IMR-90 (cell line): ENCODE results near the gene MPRIP. TPM values are rescaled to one million over a fixed set of nuclear protein-coding genes. Genes with fewer than 3 reads are reported as not detected.

Experiments
- ATAC-seq: fragments of 200-7000 bp; cut with Tn5 transposase; 2 replicates; pipeline ENCODE4 v1.9.1; 2020; ENCODE audit warnings: low read depth, mild to moderate bottlenecking, moderate library complexity
- BruUV-seq: library from RNA; stranded (reverse); fragments of 400-500 nt; replicated peaks from 2 replicates; lab custom pipeline; 2021; lab: Mats Ljungman, UMichigan
- CTCF ChIA-PET: fragments of 300-600 bp; formaldehyde crosslinking; extraction: SDS; loops from one replicate; lab custom pipeline; 2021; ENCODE audit warnings: antibody characterized with exemption; lab: Yijun Ruan, JAX
- POLR2A ChIA-PET: fragments of 300-600 bp; sonication (Branson Sonifier 250); formaldehyde crosslinking; loops from one replicate; lab custom pipeline; 2022; ENCODE audit warnings: antibody characterized with exemption; ENCODE audit not compliant: unreplicated experiment; lab: Charles Lee
- DNase-seq: peaks from one replicate; pipeline ENCODE4 v3.0.0; 2013
- H2AFZ ChIP-seq: replicated peaks from 2 replicates; pipeline ENCODE3; 2013; ENCODE audit warnings: low read length, mild to moderate bottlenecking; ENCODE audit not compliant: poor library complexity
- H2AK5ac ChIP-seq: 2 replicates; pipeline ENCODE4 v1.6.1; 2013; ENCODE audit warnings: low read depth, low read length, inconsistent platforms
- H2AK9ac ChIP-seq: replicated peaks from 2 replicates; pipeline ENCODE3; 2013; ENCODE audit warnings: mild to moderate bottlenecking, low read depth, low read length, moderate library complexity; ENCODE audit not compliant: poor library complexity
- H2BK120ac ChIP-seq: 2 replicates; pipeline ENCODE4 v1.6.1; 2013; ENCODE audit warnings: low read depth, low read length, inconsistent platforms
- H2BK15ac ChIP-seq: 3 replicates; pipeline ENCODE4 v1.6.1; 2013; ENCODE audit warnings: low read depth, low read length, inconsistent platforms
- H2BK20ac ChIP-seq: 2 replicates; pipeline ENCODE4 v1.6.1; 2013; ENCODE audit warnings: low read depth, mild to moderate bottlenecking, inconsistent platforms, low read length, moderate library complexity
- H2BK5ac ChIP-seq: 2 replicates; pipeline ENCODE4 v1.6.1; 2013; ENCODE audit warnings: mild to moderate bottlenecking, low read depth, low read length, inconsistent platforms; ENCODE audit not compliant: poor library complexity, severe bottlenecking
- H3K14ac ChIP-seq: replicated peaks from 2 replicates; pipeline ENCODE4 v1.6.1; 2013; ENCODE audit warnings: low read depth, low read length, inconsistent platforms
- H3K18ac ChIP-seq: 2 replicates; pipeline ENCODE4 v1.6.1; 2013; ENCODE audit warnings: low read depth, low read length, control low read depth
- H3K23ac ChIP-seq: 2 replicates; pipeline ENCODE4 v1.6.1; 2013; ENCODE audit warnings: low read depth, low read length, inconsistent platforms
- H3K27ac ChIP-seq: 2 replicates; pipeline ENCODE4 v1.5.1; 2013; ENCODE audit warnings: mild to moderate bottlenecking, control low read depth, low read length; ENCODE audit not compliant: insufficient read depth
- H3K27me3 ChIP-seq: 2 replicates; pipeline ENCODE4 v1.6.1; 2013; ENCODE audit warnings: low read length; ENCODE audit not compliant: control insufficient read depth, insufficient read depth
- H3K36me3 ChIP-seq: 2 replicates; pipeline ENCODE4 v1.6.1; 2013; ENCODE audit warnings: low read length, mixed read lengths; ENCODE audit not compliant: control insufficient read depth, insufficient read depth
- H3K4ac ChIP-seq: 2 replicates; pipeline ENCODE4 v1.6.1; 2013; ENCODE audit warnings: low read depth, low read length, inconsistent platforms
- H3K4me1 ChIP-seq: 2 replicates; pipeline ENCODE4 v1.6.1; 2013; ENCODE audit warnings: low read length, mixed read lengths; ENCODE audit not compliant: control insufficient read depth, insufficient read depth
- H3K4me2 ChIP-seq: 2 replicates; pipeline ENCODE4 v1.6.1; 2013; ENCODE audit warnings: low read depth, mild to moderate bottlenecking, control low read depth, low read length, moderate library complexity
- H3K4me3 ChIP-seq: 2 replicates; pipeline ENCODE4 v1.5.1; 2013; ENCODE audit warnings: low read depth, mild to moderate bottlenecking, control low read depth, low read length, moderate library complexity; ENCODE audit not compliant: insufficient read depth
- H3K56ac ChIP-seq: 2 replicates; pipeline ENCODE4 v1.6.1; 2013; ENCODE audit warnings: low read length, inconsistent platforms; ENCODE audit not compliant: insufficient read depth; ENCODE audit errors: extremely low read depth
- H3K79me1 ChIP-seq, 2 experiments: 2 replicates each; pipeline ENCODE4 v1.6.1; 2013; ENCODE audit warnings: low read length in 2 of 2, inconsistent platforms in 1 of 2, low read depth in 1 of 2
- H3K9ac ChIP-seq: 2 replicates; pipeline ENCODE4 v1.6.1; 2013; ENCODE audit warnings: low read depth, low read length, control low read depth
- H3K9me1 ChIP-seq: 2 replicates; pipeline ENCODE4 v1.6.1; 2013; ENCODE audit warnings: low read length, inconsistent platforms; ENCODE audit not compliant: insufficient read depth
- H3K9me3 ChIP-seq: 2 replicates; pipeline ENCODE4 v1.6.1; 2013; ENCODE audit warnings: low read length; ENCODE audit not compliant: control insufficient read depth, insufficient read depth
- H4K20me1 ChIP-seq: 2 replicates; pipeline ENCODE4 v1.6.1; 2013; ENCODE audit warnings: low read length, inconsistent platforms; ENCODE audit not compliant: insufficient read depth
- H4K5ac ChIP-seq: 2 replicates; pipeline ENCODE4 v1.6.1; 2013; ENCODE audit warnings: mild to moderate bottlenecking, low read depth, low read length, control low read depth
- H4K8ac ChIP-seq, 2 experiments: 2 replicates each; pipeline ENCODE4 v1.6.1; 2013; ENCODE audit warnings: low read depth in 2 of 2, low read length in 2 of 2, control low read depth in 1 of 2, inconsistent platforms in 1 of 2
- H4K91ac ChIP-seq: 2 replicates; pipeline ENCODE4 v1.6.1; 2013; ENCODE audit warnings: low read depth, low read length, inconsistent platforms; ENCODE audit not compliant: insufficient read depth
- BHLHE40 ChIP-seq: fragments of 150-350 bp; IDR thresholded peaks from 2 replicates; pipeline ENCODE4 v1.6.1; 2016; ENCODE audit warnings: mild to moderate bottlenecking, low read depth, low read length
- CEBPB ChIP-seq: IDR thresholded peaks from 2 replicates; pipeline ENCODE4 v1.6.1; 2012; ENCODE audit warnings: low read depth, low read length, improper control_type of control experiment
- CHD1 ChIP-seq: IDR thresholded peaks from 2 replicates; pipeline ENCODE4 v1.6.1; 2012; ENCODE audit warnings: low read depth, low read length, improper control_type of control experiment
- CTCF ChIP-seq: conservative IDR thresholded peaks from 2 replicates; pipeline ENCODE4 v1.5.1; 2012; ENCODE audit warnings: mild to moderate bottlenecking, low read depth, low read length, improper control_type of control experiment
- ELK1 ChIP-seq: fragments of 150-350 bp; IDR thresholded peaks from 2 replicates; pipeline ENCODE4 v1.6.1; 2016; ENCODE audit warnings: low read depth, mild to moderate bottlenecking, low read length, moderate library complexity, borderline replicate concordance
- FOS ChIP-seq: fragments of 150-350 bp; IDR thresholded peaks from 2 replicates; pipeline ENCODE4 v1.6.1; 2016; ENCODE audit warnings: low read depth, low read length
- MAFK ChIP-seq: IDR thresholded peaks from 2 replicates; pipeline ENCODE4 v1.6.1; 2012; ENCODE audit warnings: low read depth, low read length, improper control_type of control experiment
- MAZ ChIP-seq: IDR thresholded peaks from 2 replicates; pipeline ENCODE4 v1.6.1; 2012; ENCODE audit warnings: low read depth, mild to moderate bottlenecking, low read length, improper control_type of control experiment, moderate library complexity, borderline replicate concordance
- MXI1 ChIP-seq: IDR thresholded peaks from 2 replicates; pipeline ENCODE4 v1.6.1; 2012; ENCODE audit warnings: low read depth, mild to moderate bottlenecking, low read length, moderate library complexity, borderline replicate concordance
- NFE2L2 ChIP-seq: fragments of 150-350 bp; IDR thresholded peaks from 2 replicates; pipeline ENCODE4 v1.6.1; 2016; ENCODE audit warnings: low read depth, mild to moderate bottlenecking, low read length
- POLR2A ChIP-seq: IDR thresholded peaks from 2 replicates; pipeline ENCODE4 v1.6.1; 2012; ENCODE audit warnings: mild to moderate bottlenecking, low read depth, low read length
- RAD21 ChIP-seq: IDR thresholded peaks from 2 replicates; pipeline ENCODE4 v1.6.1; 2012; ENCODE audit warnings: low read length, improper control_type of control experiment
- RCOR1 ChIP-seq: IDR thresholded peaks from 2 replicates; pipeline ENCODE4 v1.6.1; 2012; ENCODE audit warnings: mild to moderate bottlenecking, low read length, improper control_type of control experiment; ENCODE audit not compliant: insufficient replicate concordance
- RFX5 ChIP-seq: IDR thresholded peaks from 2 replicates; pipeline ENCODE4 v1.8.0; 2012; ENCODE audit warnings: low read depth, mild to moderate bottlenecking, low read length, moderate library complexity
- SMC3 ChIP-seq: fragments of 150-350 bp; IDR thresholded peaks from 2 replicates; pipeline ENCODE4 v1.6.1; 2016; ENCODE audit warnings: low read depth, mild to moderate bottlenecking, antibody characterized with exemption, low read length, moderate library complexity
- USF2 ChIP-seq: fragments of 150-350 bp; IDR thresholded peaks from 2 replicates; pipeline ENCODE4 v1.6.1; 2017; ENCODE audit warnings: mild to moderate bottlenecking, antibody characterized with exemption, low read length, low read depth
- WGBS, 2 experiments: methylation state at CpG; one replicate each; pipeline versions ENCODE4 v1.1.5 to v1.1.7; 2013; ENCODE audit warnings: missing lambda C conversion rate in 2 of 2; ENCODE audit not compliant: insufficient read length in 1 of 2; ENCODE audit errors: extremely low coverage in 2 of 2; 5-methylcytosine and 5-hydroxymethylcytosine counted together
- dilution Hi-C: fragments of 300-500 bp; cut with HindIII; formaldehyde crosslinking; loops from one replicate; pipeline ENCODE4 v1.14.3; 2018; ENCODE audit warnings: low sequenced_read_pairs; ENCODE audit not compliant: unreplicated experiment
- in situ Hi-C: fragments of 300-500 bp; cut with MboI; formaldehyde crosslinking; loops from 3 replicates; pipeline ENCODE4 v1.14.3; 2019; ENCODE audit warnings: low sequenced_read_pairs, inconsistent platforms, mixed read lengths
- intact Hi-C: fragments of 100-400 bp; cut with micrococcal nuclease; formaldehyde crosslinking; loops from 2 replicates; pipeline ENCODE4 v1.10.0; 2022
- polyA plus RNA-seq, 3 experiments: library from polyadenylated mRNA; depleted of rRNA; stranded (reverse); fragments of >200 nt; gene quantifications; 2 replicates each; pipeline ENCODE4 v1.2.3, GENCODE V29; 2012; ENCODE audit warnings: low replicate concordance in 1 of 3
- total RNA-seq: library from RNA; depleted of rRNA; stranded (reverse); fragments of >200 nt; gene quantifications from 2 replicates; pipeline ENCODE4 v1.2.3, GENCODE V29; 2012

Gene MPRIP
- total and polyA plus RNA-seq, 2 of the 4 experiments (the other 2 are of a cell fraction): 111 to 149 TPM

GRCh38 chr17:17183744-17184143 is 141.5 kb downstream of the MPRIP start:
- in situ Hi-C loops: no loop called here
- Histone ChIP-seq H3K56ac (no peak overlapping the region), H3K9me3 (no peaks in the 10 kb centered on the region), H3K36me3 (peaks cover 52% of the 10 kb centered on the region), H2BK15ac (no peak overlapping the region), H2BK120ac (no peak overlapping the region), H2AK9ac (no peak overlapping the region), H3K9ac (no peak overlapping the region), H4K5ac (no peak overlapping the region), H3K18ac (no peak overlapping the region), H3K14ac (no peak overlapping the region), H4K91ac (no peak overlapping the region), H2AK5ac (no peak overlapping the region), H3K4ac (no peak overlapping the region), H3K9me1 (peaks cover 3% of the 10 kb centered on the region), H4K8ac (no peak overlapping the region), H3K4me1 (0 out of 2 replicates have a peak, but pooled peaks cover 2% of the 10 kb centered on the region), H3K79me1 (peaks cover 0 to 17% of the 10 kb centered on the region in 2 experiments; a peak in 3 of 4 replicates), H3K23ac (no peak overlapping the region), H2AFZ (no peak overlapping the region), H3K4me2 (no peak overlapping the region), H2BK20ac (no peak overlapping the region), H2BK5ac (no peak overlapping the region), H3K27me3 (no peaks in the 10 kb centered on the region), H3K27ac (no peak overlapping the region), H4K20me1 (no peaks in the 10 kb centered on the region), H3K4me3 (no peak overlapping the region)
- intact Hi-C loops: no loop called here
- no CpG with 5 or more reads among the region's 4 CpGs for WGBS, 2 experiments
- no peak for ATAC-seq
- ChIA-PET POLR2A (no interaction called here), CTCF (interaction anchor here (1.1 kb wide), 1 partner anchor 13 kb away, joined by 3 read pairs; no protein-coding TSS in a partner anchor)
- TF ChIP-seq CEBPB: no peak
- no peak for TF ChIP-seq FOS
- no peak for TF ChIP-seq BHLHE40
- TF ChIP-seq MAFK: no peak
- TF ChIP-seq POLR2A: no peak
- no peak for TF ChIP-seq MAZ
- TF ChIP-seq RCOR1: no peak
- no peak for TF ChIP-seq USF2
- TF ChIP-seq ELK1: no peak
- no peak for TF ChIP-seq CHD1
- TF ChIP-seq CTCF: no peak
- no peak for TF ChIP-seq NFE2L2
- TF ChIP-seq SMC3: no peak
- no peak for TF ChIP-seq RAD21
- no peak for TF ChIP-seq MXI1
- TF ChIP-seq RFX5: no peak
- dilution Hi-C loops: no loop called here
- DNase-seq: no peak
- BruUV-seq: no TSS peak
